HepG2 (cell line): ENCODE measurements around the gene TUT4. TPM values are rescaled to one million over a fixed set of nuclear protein-coding genes. Genes with fewer than 3 reads are reported as not detected.

Source experiments
- CCAR2 ChIP-seq: fragments of 200-400 bp; formaldehyde crosslinking; optimal IDR thresholded peaks from 2 replicates; pipeline ENCODE3; 2018; ENCODE audit warnings: low read depth, mild to moderate bottlenecking, low read length, moderate library complexity
- CREB3 ChIP-seq: sonication (generic); formaldehyde crosslinking; IDR thresholded peaks from 2 replicates; pipeline ENCODE4 v1.5.0; 2020; ENCODE audit warnings: missing genetic modification reagents
- CREBL2 ChIP-seq: sonication (generic); formaldehyde crosslinking; IDR thresholded peaks from 2 replicates; pipeline ENCODE4 v1.8.1; 2023; ENCODE audit warnings: missing genetic modification reagents, mild to moderate bottlenecking, borderline replicate concordance
- FOSL1 ChIP-seq: sonication (generic); formaldehyde crosslinking; IDR thresholded peaks from 2 replicates; pipeline ENCODE4 v1.9.0; 2021; ENCODE audit warnings: missing genetic modification reagents, borderline replicate concordance
- FOXA3 ChIP-seq: IDR thresholded peaks from 2 replicates; pipeline ENCODE4 v1.6.1; 2016; ENCODE audit warnings: missing genetic modification reagents, missing compliant biosample characterization
- KAT8 ChIP-seq: IDR thresholded peaks from 2 replicates; pipeline ENCODE4 v1.6.1; 2016; ENCODE audit warnings: missing genetic modification reagents, missing compliant biosample characterization
- NFE2L2 ChIP-seq: fragments of 150-350 bp; IDR thresholded peaks from 2 replicates; pipeline ENCODE4 v1.6.1; 2014; ENCODE audit warnings: low read length
- PBX3 ChIP-seq: sonication (generic); formaldehyde crosslinking; IDR thresholded peaks from 2 replicates; pipeline ENCODE4 v1.8.1; 2023; ENCODE audit warnings: missing genetic modification reagents, inconsistent platforms, borderline replicate concordance
- SMAD1 ChIP-seq: sonication (generic); formaldehyde crosslinking; IDR thresholded peaks from 2 replicates; pipeline ENCODE4 v1.4.0; 2020; ENCODE audit warnings: missing genetic modification reagents, low read depth, mild to moderate bottlenecking, borderline replicate concordance
- SMYD3 ChIP-seq: sonication (generic); formaldehyde crosslinking; IDR thresholded peaks from 2 replicates; pipeline ENCODE4 v1.8.1; 2023; ENCODE audit warnings: mild to moderate bottlenecking, missing genetic modification reagents
- SRF ChIP-seq: IDR thresholded peaks from 2 replicates; pipeline ENCODE4 v1.6.1; 2011; ENCODE audit warnings: mild to moderate bottlenecking, low read depth, low read length, moderate library complexity
- ZFP1 ChIP-seq: IDR thresholded peaks from 2 replicates; pipeline ENCODE4 v1.6.1; 2016
- ZFY ChIP-seq: sonication (generic); formaldehyde crosslinking; IDR thresholded peaks from 2 replicates; pipeline ENCODE4 v1.4.0; 2020; ENCODE audit warnings: missing genetic modification reagents
- ZMYM3 ChIP-seq: sonication (generic); formaldehyde crosslinking; IDR thresholded peaks from 2 replicates; pipeline ENCODE4 v1.5.1; 2020; ENCODE audit warnings: mild to moderate bottlenecking, missing genetic modification reagents
- ZNF296 ChIP-seq: sonication (generic); formaldehyde crosslinking; conservative IDR thresholded peaks from 2 replicates; pipeline ENCODE4 v1.5.0; 2020; ENCODE audit warnings: mild to moderate bottlenecking, missing genetic modification reagents
- ZNF350 ChIP-seq: sonication (generic); formaldehyde crosslinking; IDR thresholded peaks from 2 replicates; pipeline ENCODE4 v1.4.0; 2020; ENCODE audit warnings: mild to moderate bottlenecking, low read depth, missing genetic modification reagents, borderline replicate concordance
- ZNF572 ChIP-seq: sonication (generic); formaldehyde crosslinking; IDR thresholded peaks from 2 replicates; pipeline ENCODE4 v1.5.1; 2020; ENCODE audit warnings: mild to moderate bottlenecking, missing genetic modification reagents
- polyA plus RNA-seq, 8 experiments: library from polyadenylated mRNA; depleted of rRNA in 3 of 8; stranded (reverse) in 7 of 8; unstranded in 1 of 8; fragments of >200 nt; fragmentation: Illumina TruSeq in 4 of 8; extraction: Trizol in 4 of 8; gene quantifications; 2 replicates each; pipeline versions ENCODE4 v1.2.1 to v1.2.3, GENCODE V29; 2011 to 2016; ENCODE audit warnings: low read depth in 4 of 8, missing spikeins in 1 of 8, mixed read lengths in 1 of 8; ENCODE audit not compliant: insufficient read depth in 1 of 8
- total RNA-seq, 5 experiments: library from RNA; depleted of rRNA; stranded (reverse); fragments of >200 nt; fragmentation: Illumina TruSeq; extraction: Trizol; gene quantifications; 2 replicates each; pipeline ENCODE4 v1.2.3, GENCODE V29; 2016; ENCODE audit warnings: low read depth in 1 of 5
- TF ChIP-seq, protein P1 (sequence below): sonication (generic); formaldehyde crosslinking; IDR thresholded peaks from 2 replicates; pipeline ENCODE4 v1.4.0; 2020; ENCODE audit warnings: missing genetic modification reagents, borderline replicate concordance
- TF ChIP-seq, protein P2 (sequence below): sonication (generic); formaldehyde crosslinking; IDR thresholded peaks from 2 replicates; pipeline ENCODE4 v1.4.0; 2020; ENCODE audit warnings: missing genetic modification reagents

The TUT4 gene
- total and polyA plus RNA-seq, 2 of the 13 experiments (the other 11 are each of a cell fraction or from before 2014, with no cell fraction given): 44.7 to 53.5 TPM

DNA sequence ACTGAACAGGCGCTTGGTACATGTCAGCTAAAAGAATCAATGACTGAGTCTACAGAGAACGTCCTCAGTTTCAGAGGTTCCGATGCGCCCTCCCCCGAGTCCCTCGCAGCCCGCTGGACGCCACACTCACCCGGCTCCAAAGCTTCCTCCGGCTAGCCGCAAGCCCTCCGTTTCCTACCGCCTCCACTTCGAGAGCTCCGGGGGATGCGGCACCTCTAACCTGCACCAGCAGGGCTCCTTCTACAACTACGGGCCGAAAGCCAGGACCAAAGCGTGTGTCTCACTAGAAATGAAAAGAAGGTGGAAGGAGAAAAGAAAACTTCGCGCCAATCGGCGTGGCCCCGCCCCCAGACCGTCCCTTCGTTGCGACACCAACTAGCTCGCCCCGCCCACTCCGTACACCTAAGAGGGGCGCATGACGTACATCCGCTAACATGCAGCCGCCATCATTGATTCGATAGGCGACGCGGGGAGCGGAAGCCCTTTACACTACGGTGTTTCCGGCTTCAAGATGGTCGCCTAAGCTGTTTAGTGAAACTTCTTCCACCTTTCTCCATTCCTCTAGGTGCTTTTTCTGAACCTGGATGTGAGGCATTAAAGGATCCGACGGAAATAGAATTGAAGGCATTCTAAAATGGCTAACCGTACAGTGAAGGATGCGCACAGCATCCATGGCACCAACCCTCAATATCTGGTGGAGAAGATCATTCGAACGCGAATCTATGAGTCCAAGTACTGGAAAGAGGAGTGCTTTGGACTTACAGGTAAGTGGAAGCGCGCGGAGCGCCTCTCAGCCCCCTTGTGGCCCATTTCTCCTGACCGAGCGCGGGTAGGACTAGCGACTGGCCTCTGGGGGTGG, 148.5 kb downstream of the TUT4 start, which contains the start of the genes ORC1 and PRPF38A (continued):
- TF ChIP-seq SMYD3 (no peak), ZNF572 (CRISPR knock-in tag) (peak; percentile 21; the same call in 1 of the 2 replicates), SRF (peak; percentile 64; the same call in 1 of the 2 replicates), NFE2L2 (no peak), CREBL2 (CRISPR knock-in tag) (no peak; the same call in 1 of the 2 replicates), ZNF350 (CRISPR knock-in tag) (peak; percentile 86; the same call in 1 of the 2 replicates), ZMYM3 (0 out of 2 replicates have a peak, but pooled peaks have one; percentile 7), CCAR2 (no peak), KAT8 (peak; percentile 96), FOXA3 (CRISPR knock-in tag) (peak; percentile 55), PBX3 (CRISPR knock-in tag) (no peak), ZFY (CRISPR knock-in tag) (peak; percentile 39), ZNF296 (CRISPR knock-in tag) (no peak), FOSL1 (CRISPR knock-in tag) (no peak), SMAD1 (CRISPR knock-in tag) (no peak; the same call in 1 of the 2 replicates), ZFP1 (peak; percentile 51; the same call in 1 of the 2 replicates), CREB3 (CRISPR knock-in tag) (no peak)
- TF ChIP-seq, protein P1, sequence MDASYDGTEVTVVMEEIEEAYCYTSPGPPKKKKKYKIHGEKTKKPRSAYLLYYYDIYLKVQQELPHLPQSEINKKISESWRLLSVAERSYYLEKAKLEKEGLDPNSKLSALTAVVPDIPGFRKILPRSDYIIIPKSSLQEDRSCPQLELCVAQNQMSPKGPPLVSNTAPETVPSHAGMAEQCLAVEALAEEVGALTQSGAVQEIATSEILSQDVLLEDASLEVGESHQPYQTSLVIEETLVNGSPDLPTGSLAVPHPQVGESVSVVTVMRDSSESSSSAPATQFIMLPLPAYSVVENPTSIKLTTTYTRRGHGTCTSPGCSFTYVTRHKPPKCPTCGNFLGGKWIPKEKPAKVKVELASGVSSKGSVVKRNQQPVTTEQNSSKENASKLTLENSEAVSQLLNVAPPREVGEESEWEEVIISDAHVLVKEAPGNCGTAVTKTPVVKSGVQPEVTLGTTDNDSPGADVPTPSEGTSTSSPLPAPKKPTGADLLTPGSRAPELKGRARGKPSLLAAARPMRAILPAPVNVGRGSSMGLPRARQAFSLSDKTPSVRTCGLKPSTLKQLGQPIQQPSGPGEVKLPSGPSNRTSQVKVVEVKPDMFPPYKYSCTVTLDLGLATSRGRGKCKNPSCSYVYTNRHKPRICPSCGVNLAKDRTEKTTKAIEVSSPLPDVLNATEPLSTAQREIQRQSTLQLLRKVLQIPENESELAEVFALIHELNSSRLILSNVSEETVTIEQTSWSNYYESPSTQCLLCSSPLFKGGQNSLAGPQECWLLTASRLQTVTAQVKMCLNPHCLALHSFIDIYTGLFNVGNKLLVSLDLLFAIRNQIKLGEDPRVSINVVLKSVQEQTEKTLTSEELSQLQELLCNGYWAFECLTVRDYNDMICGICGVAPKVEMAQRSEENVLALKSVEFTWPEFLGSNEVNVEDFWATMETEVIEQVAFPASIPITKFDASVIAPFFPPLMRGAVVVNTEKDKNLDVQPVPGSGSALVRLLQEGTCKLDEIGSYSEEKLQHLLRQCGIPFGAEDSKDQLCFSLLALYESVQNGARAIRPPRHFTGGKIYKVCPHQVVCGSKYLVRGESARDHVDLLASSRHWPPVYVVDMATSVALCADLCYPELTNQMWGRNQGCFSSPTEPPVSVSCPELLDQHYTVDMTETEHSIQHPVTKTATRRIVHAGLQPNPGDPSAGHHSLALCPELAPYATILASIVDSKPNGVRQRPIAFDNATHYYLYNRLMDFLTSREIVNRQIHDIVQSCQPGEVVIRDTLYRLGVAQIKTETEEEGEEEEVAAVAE: peak; percentile 53; the same call in 1 of the 2 replicates
- TF ChIP-seq, protein P2, sequence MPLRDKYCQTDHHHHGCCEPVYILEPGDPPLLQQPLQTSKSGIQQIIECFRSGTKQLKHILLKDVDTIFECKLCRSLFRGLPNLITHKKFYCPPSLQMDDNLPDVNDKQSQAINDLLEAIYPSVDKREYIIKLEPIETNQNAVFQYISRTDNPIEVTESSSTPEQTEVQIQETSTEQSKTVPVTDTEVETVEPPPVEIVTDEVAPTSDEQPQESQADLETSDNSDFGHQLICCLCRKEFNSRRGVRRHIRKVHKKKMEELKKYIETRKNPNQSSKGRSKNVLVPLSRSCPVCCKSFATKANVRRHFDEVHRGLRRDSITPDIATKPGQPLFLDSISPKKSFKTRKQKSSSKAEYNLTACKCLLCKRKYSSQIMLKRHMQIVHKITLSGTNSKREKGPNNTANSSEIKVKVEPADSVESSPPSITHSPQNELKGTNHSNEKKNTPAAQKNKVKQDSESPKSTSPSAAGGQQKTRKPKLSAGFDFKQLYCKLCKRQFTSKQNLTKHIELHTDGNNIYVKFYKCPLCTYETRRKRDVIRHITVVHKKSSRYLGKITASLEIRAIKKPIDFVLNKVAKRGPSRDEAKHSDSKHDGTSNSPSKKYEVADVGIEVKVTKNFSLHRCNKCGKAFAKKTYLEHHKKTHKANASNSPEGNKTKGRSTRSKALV (CRISPR knock-in tag): peak; percentile 17; the same call in 1 of the 2 replicates
